NCI-H1694 treated with DMSO at 0.1 percent for 48 hours (cell line): ENCODE measurements around the gene AVPR2.

Source experiments
- DNase-seq: peaks from one replicate; lab custom pipeline; 2025; lab: John Stamatoyannopoulos, UW

AVPR2 gene

DNA sequence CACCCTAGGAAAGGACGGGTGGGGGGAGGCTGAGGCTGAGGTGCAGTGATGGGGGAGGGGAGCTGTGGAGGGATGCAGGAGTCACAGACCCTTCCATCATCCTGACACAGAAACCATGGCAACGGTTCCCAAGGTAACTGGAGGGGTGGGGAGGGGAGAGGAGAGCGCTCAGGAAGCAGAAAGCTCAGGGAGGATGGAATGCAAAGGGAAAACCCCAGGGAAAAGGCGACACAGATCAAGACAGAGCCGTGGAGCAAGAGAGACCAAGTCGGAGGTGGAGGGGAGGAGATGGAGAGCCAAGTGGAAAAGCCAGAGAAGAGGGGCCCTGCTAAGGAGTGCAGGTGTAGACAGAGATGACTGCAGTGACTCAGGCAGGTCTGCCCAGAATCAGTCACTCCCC, 33.0 kb upstream of the AVPR2 start:
- no peak for DNase-seq

DNA sequence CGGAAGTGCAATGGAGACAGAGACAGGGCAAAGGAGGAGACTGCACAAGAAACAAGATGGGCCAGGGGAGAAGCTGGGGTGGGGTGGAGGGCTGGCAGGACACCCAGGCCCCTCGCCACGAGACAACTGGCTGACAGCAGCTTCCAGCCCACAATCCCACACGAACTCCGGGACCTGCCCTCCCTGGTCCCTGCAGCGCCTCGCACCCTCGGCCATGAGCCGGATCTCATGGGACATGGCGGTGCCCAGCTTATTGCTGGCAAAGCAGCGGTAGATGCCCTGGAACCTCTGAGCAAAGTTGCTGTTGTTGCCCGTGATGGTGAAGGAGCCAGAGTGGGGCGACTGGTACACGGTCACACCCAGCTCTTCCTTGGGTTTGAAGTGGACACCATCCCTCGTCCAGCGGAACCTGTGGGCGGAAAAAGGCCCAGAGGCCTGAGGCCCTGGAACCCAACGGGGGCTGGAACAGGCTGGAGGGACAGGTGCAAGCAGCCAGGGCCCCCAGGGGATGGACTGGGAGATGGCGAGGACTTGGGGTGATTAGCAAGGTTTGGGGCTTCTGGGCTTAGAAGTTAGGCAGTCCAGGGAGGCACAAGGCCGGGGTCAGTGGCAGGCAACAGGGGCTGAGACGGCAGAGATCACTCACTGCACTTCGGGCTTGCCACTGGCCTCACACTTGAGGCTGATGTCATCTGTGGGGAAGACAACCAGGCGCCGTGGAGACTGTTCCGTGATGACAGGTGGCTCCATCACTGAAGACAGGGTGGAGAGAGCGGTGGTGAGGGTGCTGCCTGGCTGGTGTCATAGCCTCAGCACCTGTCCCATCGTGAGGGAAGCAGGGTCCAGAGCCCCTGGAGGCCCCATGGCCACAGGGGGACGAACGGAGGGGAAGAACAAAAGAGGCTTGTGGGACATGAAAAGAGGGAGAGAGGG, 32.3 kb upstream of the AVPR2 start:
- no peak for DNase-seq

DNA sequence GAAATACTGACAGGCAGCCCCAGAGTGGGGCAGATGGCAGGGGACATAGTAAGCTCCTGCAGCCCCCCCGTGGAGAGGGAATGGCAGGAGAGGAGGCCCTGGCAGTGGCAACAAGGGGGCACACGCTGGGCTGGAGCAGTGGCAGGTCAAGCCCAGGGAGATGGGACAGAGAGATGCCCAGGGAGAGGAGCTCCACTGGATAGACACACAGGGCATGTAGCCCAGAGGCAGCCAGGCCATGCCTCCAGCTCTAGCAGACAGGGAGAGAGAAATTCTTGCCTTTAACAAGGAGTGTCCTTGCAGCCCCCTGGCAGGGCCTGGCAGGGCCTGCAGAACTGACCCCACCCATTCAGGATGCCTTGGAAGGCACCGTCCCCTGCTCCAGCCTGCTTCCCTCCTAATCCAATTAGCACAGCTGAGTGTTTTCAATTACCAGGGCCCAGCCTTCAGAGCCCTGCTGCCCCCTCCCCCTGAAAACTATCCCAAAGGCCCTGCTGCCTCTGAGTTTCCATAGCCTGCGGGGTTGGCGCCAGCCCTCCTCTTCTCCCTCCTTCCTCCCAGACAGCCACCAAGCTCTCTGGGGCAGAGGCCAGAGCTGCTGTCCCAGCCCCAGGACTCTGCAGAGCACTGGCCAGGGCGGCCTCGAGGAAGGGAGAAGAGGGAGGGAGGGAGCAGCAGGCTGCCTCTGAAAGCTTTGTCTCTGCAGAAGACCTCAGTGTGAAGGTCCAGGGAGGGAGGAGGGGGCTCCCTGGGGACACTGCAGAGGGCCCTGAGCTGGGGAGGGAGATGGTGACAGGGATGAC, 31.0 kb upstream of the AVPR2 start:
- peak; percentile 27 for DNase-seq

DNA sequence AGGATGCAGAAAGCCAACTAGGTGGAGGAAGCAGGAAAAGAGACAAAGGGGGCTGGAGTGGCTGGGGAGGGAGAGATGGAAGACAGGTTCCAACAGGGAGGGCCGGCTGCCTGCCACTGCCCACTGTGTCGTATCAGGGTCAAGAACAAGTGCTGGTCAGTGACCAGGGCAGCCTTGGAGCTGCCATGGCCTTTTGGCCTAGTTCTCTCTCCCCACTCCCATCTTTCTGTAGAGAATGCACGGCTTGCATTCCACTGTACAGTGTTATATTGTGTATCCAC, 30.4 kb upstream of the AVPR2 start:
- no peak for DNase-seq

DNA sequence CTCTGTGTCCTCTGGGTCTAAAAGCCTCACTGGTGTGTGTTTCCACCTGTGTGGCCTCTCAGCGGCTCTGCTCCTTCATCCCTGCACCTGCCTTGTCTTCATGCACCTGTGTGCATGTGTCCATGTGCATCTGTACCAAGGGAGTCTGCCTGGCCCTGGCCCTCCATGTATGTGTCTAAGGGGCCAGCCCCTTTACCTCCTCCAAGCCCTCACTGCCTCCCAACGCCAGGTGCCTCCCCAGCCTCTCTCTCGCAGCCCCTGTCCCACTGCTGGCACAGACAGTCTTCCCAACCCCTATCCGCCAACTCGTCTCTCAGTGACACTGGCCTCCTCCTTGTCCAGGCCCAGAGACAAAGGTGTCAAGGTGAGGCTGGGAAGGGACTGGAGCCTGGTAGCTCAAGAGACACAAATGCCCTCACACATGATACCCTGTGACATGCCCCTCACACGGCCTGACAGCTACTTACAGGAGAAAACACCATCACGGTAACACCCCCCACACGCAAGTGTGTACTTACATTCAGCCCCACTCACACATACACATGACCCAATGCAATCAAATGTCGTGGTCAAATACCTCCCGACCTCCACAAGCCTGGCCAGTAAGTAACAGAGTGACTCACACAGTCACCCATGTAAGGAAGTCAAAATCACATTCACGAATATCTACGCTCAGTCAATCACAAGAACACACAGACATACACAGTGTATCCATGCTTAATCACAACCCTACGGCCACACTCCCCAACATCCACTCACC, 29.9 kb upstream of the AVPR2 start:
- DNase-seq, result no peak

DNA sequence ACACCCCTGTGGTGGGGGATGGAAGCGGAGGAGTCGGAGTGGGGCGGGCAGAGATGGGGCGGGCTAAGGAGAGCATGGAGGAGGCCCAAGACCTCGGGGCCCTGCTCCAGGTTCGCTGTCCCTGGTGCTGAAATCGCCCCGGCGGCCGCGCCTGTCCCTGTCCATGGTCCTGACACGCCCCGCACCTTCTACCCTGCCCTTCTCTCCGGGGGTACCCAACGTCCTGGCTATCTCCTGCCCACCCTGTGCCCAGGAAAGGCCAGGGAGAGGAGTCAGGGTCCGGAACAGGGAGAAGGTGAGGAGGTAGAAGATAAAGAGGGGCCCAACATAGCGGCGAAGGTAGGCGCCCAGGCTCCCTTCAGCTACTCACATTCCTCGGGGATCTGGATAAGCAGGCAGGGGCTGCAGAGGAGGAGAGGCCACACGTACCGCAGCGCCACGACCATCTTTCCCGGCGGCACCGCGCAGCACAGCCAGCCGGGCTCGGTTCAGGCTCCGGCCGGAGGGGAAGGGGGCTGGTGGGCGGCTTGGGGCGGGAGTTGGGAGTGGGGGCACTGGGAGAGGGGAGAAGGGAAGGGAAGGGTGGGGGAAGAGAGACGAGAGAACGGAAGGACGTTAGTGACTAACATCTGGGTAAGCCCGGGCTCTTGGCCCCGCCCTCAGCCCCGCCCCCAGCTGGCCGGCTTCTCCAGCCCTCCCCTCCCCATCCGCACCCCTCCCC, 28.9 kb upstream of the AVPR2 start:
- no peak for DNase-seq

DNA sequence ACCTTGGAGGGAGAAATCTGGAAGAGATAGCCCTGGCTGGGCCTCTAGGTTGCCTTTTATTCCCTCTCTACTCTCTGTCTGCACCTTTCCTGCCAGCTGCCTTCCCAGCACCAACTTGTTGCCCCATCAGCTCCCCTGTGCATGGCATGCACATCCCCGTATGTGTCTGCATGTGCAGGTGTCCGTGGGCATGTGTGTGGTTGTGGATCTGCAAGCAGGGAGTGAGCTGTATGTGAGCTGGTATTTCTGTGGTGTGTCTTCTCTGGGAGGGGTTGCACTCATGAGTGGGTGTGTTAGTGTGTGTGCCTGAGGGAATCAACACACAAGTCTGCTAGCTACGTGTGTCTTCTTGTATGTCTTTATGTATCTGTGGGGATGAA, 28.4 kb upstream of the AVPR2 start:
- DNase-seq, result no peak

DNA sequence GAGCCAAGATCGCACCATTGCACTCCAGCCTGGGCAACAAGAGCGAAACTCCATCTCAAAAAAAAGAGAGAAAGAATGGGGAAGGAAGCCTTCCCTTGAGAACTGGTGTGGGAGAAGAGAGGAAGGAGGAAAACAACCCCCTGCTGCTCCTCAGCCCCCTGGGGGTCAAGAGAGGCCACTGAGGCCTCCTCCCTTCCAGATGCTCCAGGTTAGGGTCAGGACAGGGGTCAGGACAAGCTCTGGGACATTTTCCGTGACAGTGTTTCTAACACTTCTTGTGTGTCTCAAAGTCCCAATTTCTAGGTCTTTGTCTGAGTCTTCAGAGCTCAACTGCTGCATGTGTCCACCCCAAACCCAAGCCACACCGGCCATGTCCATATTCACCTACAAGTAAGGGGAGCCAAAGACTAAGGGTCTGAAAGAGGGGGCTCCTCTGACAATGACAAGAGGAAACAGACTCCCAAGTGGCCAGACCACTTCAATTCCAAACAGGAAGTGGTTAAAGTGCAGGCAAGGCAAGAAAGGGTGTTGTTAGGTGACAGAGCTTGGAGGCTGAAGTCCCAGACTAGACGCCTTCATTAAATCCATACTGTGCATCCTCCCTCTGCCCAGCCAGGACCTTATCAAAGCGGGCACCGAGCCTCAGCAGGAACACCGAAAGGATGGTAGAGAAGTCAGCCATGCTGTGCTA, 26.8 kb upstream of the AVPR2 start:
- DNase-seq, result no peak

DNA sequence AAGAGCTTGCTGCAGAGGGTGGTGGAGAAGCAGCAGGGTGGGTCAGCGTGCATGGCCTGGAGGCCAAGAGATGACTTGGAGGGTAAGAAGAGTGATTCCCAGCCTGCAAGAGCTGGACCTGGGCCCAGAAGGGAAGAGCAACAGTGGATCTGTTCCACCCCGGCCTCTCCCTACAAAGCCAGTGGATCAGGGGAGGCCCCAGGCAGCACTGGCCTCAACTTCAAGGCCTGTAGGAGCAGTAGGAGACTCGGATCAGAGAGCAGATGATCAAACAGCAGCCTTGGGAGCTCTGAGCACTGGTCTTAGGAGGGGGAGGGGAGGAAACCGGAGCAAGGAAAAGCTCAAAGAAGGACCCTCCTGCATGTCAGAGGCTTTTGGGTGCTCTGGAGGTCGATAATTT, 26.1 kb upstream of the AVPR2 start:
- no peak for DNase-seq

DNA sequence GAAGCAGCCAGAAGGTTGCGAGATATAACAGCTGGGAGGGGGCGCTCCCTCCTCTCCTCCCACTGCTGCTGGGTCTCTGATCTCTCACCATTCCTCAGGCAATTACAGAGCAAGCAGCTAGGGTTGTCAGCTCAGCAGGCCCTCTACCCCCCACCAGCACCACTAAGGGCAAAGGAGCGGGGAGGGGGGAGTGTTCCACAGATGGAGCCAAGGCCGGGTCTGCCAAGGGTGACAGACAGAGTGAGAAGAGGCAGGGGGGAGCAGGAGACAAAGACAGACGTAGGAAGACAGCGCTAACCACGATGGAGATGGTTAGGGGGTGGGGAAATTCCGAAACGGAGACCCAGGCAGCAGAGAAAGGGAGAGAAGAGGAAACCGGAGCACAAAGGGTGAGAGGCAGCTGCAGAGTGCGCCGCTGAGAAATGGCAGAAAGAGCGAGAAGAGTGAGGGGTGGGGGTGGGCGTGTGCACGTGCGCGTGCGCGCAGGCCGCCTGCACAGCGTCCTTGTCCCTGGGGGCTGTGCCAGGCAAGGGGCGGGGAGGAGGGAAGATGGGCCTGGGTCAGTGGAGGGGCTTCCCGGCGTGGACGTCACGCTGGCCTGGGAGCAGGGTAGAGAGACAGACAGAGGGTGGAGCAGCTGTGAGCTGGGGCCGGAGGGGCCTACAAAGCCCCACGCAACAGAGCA, 25.4 kb upstream of the AVPR2 start:
- peak; percentile 91 for DNase-seq

DNA sequence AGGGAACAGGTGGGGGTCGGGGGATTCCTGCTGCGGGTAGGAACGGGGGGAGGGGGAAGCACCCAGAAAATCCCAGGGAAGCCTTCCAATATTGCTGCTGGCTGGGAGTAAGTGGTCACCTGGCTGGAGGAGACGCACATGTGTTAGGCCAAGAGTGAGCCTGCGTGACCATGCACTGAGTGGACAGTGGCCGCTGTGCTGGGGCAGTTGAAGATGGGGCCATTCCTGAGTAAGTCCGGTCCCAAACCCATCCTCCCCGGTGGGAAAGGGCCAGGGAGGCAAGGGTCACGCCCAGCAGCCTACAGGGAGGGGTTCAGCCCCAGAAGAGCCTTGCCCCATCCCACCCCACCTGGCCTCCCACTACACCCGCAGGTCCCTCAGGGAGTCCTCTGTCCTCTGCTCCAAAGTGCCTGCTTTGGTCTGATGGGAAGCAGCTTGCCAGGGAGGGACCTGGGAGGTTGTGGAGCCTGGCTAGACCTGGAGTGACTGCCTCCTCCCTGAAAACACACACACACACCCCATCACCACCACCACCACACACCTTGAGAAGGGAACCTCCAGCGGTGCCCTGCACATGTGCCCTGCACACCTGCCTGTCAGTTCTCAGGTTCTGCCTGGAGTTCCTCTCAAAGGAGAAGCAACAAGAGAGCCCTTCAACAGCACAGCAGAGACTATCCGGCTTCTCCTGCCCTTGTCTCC, 24.6 kb upstream of the AVPR2 start:
- DNase-seq, result no peak

DNA sequence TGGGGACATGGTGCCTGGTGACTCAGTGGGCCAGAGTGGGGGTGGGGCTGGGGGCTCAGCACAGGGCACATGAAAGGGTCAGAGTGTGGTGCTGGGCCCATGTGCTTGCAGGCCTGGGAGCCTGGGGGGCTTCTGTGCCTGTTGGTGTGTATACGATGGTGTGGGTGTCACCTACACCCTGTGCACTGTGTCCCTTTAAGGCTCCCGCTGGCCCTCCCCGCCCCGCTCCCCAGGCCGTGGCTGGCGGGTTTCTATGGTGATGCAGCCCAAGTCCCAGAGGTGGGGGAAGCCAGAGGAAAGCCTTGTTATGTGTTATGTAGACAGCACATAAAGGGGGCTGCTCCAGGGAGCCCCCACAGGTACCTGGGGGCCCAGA, 24.0 kb upstream of the AVPR2 start:
- DNase-seq, result no peak

DNA sequence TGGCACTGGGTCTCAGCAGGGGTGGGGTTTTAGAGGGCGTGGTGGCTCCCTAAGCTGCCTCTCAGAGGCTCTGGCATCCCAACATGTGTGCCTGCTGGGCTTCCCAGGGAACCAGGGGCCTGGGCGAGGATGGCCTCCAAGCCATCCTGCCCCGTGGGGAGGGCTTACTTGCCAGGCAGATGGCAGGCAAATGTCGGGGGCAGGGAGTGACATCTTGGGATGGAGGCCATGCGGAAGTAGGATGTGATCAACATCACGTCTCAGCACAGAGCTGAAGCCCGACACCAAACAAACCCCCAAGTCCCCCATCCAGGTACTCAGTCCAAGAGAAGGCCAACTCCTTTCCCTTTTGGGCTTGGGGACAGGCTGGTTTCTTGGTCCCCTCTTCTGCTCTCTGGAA, 23.2 kb upstream of the AVPR2 start:
- no peak for DNase-seq

DNA sequence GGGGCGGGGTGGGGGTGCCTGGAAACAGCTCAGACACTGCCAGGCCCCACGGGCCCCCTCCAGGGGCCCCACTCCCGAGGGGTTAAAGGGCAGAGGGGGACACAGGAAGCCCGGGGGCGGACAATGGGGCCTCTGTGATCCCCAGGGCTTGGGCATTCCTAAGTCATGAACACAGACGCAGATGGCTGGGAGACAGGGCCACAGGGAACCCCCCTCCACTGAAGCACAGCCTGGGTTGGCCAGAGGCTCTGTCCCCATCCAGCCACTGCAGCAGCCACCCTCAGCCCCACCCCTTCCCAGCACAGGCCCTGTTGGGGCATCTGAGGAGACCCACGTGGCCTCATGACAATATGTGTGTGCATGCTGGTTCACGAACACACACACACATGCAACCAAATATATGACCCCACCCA, 22.4 kb upstream of the AVPR2 start:
- DNase-seq, result no peak

DNA sequence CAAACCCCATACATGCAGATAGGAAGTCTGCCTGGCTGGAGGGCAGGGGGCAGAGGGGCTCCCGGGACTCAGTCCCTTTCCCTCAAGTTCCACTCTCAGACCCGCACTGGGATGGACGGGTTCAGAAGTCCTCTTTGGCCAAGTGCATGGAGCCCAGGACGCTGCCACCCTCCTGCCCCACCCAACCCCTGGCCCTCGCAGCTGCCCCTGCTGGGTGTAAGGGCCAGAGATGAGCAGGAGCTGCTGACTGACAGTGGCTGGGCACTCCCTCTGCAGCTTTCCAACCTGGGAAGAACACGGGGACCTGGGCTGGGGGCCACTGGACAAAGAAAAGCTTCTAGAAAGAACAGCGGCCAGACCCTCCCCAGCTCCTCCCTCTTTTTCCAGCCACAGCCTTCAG, 21.9 kb upstream of the AVPR2 start:
- no peak for DNase-seq

DNA sequence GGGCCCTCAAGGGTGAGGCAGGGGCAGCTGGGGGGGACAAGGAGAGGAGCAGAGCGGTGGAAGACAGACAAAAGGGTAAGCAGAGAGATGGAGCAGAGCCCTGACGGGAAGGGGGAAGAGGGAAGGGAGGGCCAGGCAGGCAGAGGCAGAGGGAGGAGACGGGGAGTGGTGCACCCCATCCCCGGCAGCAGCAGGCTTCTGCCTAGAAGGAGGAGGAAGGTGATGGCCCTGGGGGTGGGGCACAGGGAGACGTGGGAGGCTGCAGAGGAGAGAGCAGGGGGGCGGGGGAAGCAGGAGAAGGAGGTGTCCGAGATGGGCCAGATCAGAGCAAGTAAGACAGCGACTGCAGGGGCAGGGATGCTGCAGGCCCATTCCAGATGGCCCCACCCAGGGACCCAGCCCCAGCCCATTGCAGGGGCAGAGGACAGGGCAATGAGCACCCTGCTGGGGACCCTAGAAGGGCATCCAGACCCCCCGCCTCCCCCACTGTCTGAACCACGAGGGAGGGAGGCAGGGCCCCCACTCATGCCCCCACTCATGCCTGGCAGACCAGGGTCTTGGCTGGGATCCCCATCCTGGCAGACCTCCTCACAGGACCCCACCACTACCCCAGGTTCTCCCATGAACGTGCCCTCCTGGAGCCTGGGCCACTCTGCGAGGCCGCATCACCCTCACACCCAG, 21.2 kb upstream of the AVPR2 start:
- DNase-seq, result no peak

DNA sequence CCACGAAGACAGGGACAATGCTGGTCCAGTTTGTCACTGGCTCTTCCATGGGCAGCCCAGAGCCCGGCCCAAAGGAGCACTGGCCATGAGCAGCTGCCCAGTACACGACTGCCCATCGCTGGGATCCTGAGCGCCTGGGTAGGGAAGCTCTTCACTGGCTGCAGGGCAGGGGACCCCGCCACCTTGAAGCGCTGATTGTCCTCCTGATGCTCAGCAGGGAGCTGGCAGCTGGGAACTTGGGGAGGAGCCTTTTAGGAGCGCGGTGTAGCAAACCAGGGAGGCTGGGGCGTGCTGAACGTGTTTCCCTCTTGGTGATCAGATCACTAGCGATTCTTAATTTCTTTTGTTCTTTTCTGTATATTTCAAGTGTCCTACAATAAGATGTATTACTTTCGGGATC, 20.3 kb upstream of the AVPR2 start:
- DNase-seq, result peak; percentile 37

DNA sequence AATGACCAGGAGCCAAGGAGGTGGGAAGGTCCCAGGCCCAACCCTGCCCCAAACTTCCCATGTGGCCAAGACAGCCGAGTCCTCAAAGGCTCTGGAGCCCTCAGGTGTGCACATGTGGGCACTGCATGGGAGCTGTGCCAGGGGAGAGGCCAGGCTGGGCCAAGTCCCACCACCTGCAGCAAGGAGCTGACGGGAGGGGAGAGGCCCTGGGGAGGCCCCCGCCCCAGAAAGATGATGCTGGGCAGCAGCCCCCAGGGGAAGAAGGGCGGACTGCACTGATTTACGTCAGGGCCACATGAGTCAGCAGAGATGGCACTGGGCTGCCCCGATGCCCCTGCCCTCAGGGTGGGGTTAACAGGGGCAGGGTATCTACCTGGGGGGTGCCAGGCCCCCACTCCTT, 19.9 kb upstream of the AVPR2 start:
- DNase-seq, result no peak

DNA sequence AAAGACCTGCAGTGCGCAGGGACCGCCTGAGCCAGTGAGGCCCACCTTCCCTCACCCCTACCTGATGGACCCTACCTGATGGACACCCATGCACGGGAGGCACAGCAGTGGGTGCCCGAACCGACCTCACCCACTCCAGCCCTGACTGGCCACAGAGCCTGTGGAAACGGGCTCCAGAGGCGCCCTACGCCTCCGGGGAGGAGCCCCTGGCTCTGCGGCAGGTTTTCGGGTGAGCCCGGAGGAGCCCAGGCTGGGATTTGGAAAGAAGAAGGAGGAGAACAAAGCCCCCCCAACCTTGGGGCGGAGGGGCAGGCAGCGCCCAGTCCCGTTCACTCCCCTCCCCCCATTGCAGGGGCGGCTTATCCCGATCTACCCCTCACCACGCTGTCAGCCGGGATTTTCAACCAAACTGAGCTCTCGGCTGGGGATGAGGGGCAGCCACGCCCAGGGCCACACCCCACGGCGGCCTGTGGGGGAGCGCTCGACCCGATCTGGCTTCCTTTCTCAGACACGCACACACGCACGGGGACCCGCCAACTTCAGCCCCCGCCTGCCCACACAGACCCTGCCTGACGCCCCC, 19.2 kb upstream of the AVPR2 start:
- no peak for DNase-seq
